Spleen (tissue), 11 donors: ENCODE data around the gene CAPG. TPM values are rescaled to one million over a fixed set of nuclear protein-coding genes. Genes with fewer than 3 reads are reported as not detected.

ENCODE experiments used
- DNase-seq: peaks from one replicate; pipeline ENCODE4 v3.0.0-alpha.2; 2020
- H3K27ac ChIP-seq, 8 donors: fragments of 200-600 bp; sonication (generic) in 7 of 8; 1 replicate in 4 of 8; 2 replicates in 4 of 8; pipeline versions ENCODE4 v1.5.0 to v1.8.0; 2016 to 2021; ENCODE audit warnings: inconsistent platforms in 4 of 8, mild to moderate bottlenecking in 4 of 8, moderate library complexity in 1 of 8
- H3K27me3 ChIP-seq, 7 donors: fragments of 200-600 bp; sonication (generic) in 6 of 7; replicated peaks in 1 of 7; 1 replicate in 4 of 7; 2 replicates in 3 of 7; pipeline versions ENCODE4 v1.5.0 to v1.8.0; 2016 to 2021; ENCODE audit warnings: inconsistent platforms in 3 of 7, mild to moderate bottlenecking in 1 of 7
- H3K36me3 ChIP-seq, 6 donors: fragments of 200-600 bp; sonication (generic) in 5 of 6; 1 replicate in 4 of 6; 2 replicates in 2 of 6; pipeline versions ENCODE4 v1.5.0 to v1.8.0; 2016 to 2021; ENCODE audit warnings: inconsistent platforms in 2 of 6
- H3K4me1 ChIP-seq, 6 donors: fragments of 200-600 bp; sonication (generic) in 5 of 6; 1 replicate in 3 of 6; 2 replicates in 3 of 6; pipeline versions ENCODE4 v1.5.0 to v1.8.0; 2016 to 2021; ENCODE audit warnings: inconsistent platforms in 3 of 6
- H3K4me3 ChIP-seq, 8 donors: fragments of 200-600 bp; sonication (generic) in 7 of 8; 1 replicate in 4 of 8; 2 replicates in 4 of 8; pipeline versions ENCODE4 v1.5.0 to v1.8.0; 2016 to 2021; ENCODE audit warnings: inconsistent platforms in 4 of 8, mild to moderate bottlenecking in 4 of 8, moderate library complexity in 2 of 8
- H3K9me3 ChIP-seq, 8 donors: fragments of 200-600 bp; sonication (generic) in 7 of 8; 1 replicate in 4 of 8; 2 replicates in 4 of 8; pipeline versions ENCODE4 v1.5.0 to v1.8.0; 2016 to 2021; ENCODE audit warnings: inconsistent platforms in 4 of 8
- CTCF ChIP-seq, 11 experiments: fragments of 200-600 bp in 7 of 11; fragments of 450-650 bp in 4 of 11; sonication (generic) in 4 of 11; IDR thresholded peaks in 8 of 11; conservative IDR thresholded peaks in 3 of 11; 1 replicate in 7 of 11; 2 replicates in 4 of 11; pipeline versions ENCODE4 v1.4.0 to v1.8.0; 2016 to 2021; ENCODE audit warnings: antibody characterized with exemption in 11 of 11, inconsistent platforms in 4 of 11, mild to moderate bottlenecking in 1 of 11
- POLR2A ChIP-seq, 3 donors: fragments of 450-650 bp; IDR thresholded peaks; one replicate each; pipeline ENCODE4 v1.5.1; 2017; ENCODE audit warnings: antibody characterized with exemption in 3 of 3, mild to moderate bottlenecking in 1 of 3
- POLR2AphosphoS5 ChIP-seq, 3 donors: sonication (generic); formaldehyde crosslinking; IDR thresholded peaks; one replicate each; pipeline ENCODE4 v1.5.1; 2017; ENCODE audit warnings: antibody characterized with exemption in 3 of 3
- WGBS, 5 donors: extraction: QIAGEN DNeasy Blood & Tissue Kit in 3 of 5; methylation state at CpG; one replicate each; pipeline versions ENCODE4 v1.1.5 to v1.1.7; 2013 to 2018; 5-methylcytosine and 5-hydroxymethylcytosine counted together
- intact Hi-C: fragments of 100-400 bp; cut with DNase I; formaldehyde crosslinking; loops from one replicate; pipeline ENCODE4 v1.15.0; 2023; ENCODE audit warnings: low total_unique reads
- polyA plus RNA-seq, 3 donors: library from polyadenylated mRNA; stranded (reverse); fragments of 200-250 nt; gene quantifications; one replicate each; pipeline ENCODE4 v1.2.1, GENCODE V29; 2013
- total RNA-seq, 7 donors: library from RNA; depleted of rRNA in 3 of 7; stranded (reverse); fragments of >200 nt in 3 of 7; fragmentation: NEBNext Ultra II Directional in 4 of 7; extraction: Animal tissue kit (Norgen Biotek cat#: 25700) in 4 of 7; gene quantifications; one replicate each; pipeline versions ENCODE4 v1.1.0 to v1.2.1, GENCODE V29; 2016 to 2021
- donor health status: healthy with polysubstance abuse.
- donor health status: DM: no; HTN: no; CAD: no; lungs with moderate emphysema.
- donor health status: DM: no; HTN: no; CAD: no.
- donor health status: Bipolar disorder and iron deficiency.
- donor health status: healthy.
- donor health status: DM: no; HTN: no; CAD: no.
- donor health status: DM: yes; HTN: yes; CAD: no.

CAPG gene
- total and polyA plus RNA-seq, 10 donors: 31.1 to 196 (median 59.0) TPM

- DNase-seq: peak; percentile 41
- Histone ChIP-seq H3K4me3 (no peak overlapping the region), H3K36me3 (peaks cover 0 to 100% (median 31%) of the 10 kb centered on the region in 6 donors), H3K27ac (no peak overlapping the region), H3K4me1 (peaks cover 3 to 26% (median 17%) of the 10 kb centered on the region in 6 donors), H3K9me3 (no peaks in the 10 kb centered on the region), H3K27me3 (no peaks in the 10 kb centered on the region)
- intact Hi-C loops: no loop called here
- WGBS, 5 donors: 86 to 94% (median 90%) methylated on average over 4 of the region's 4 CpGs
- TF ChIP-seq POLR2A (IDR thresholded peaks at IDR 0.05): no peak
- TF ChIP-seq CTCF (IDR thresholded peaks at IDR 0.05 in 8 of 11, conservative IDR thresholded peaks at IDR 0.05 in 3 of 11): no peak
- TF ChIP-seq POLR2AphosphoS5 (IDR thresholded peaks at IDR 0.05): no peak
Measured at GRCh38 chr2:85394261-85394681, 15.9 kb downstream of the CAPG start.

GRCh38 chr2:85393836-85394235 is 16.3 kb downstream of the CAPG start:
- intact Hi-C loops: no loop called here
- Histone ChIP-seq H3K27ac (no peak overlapping the region), H3K27me3 (no peaks in the 10 kb centered on the region), H3K36me3 (peaks cover 0 to 100% (median 33%) of the 10 kb centered on the region in 6 donors), H3K4me3 (no peak overlapping the region), H3K9me3 (no peaks in the 10 kb centered on the region), H3K4me1 (peaks cover 3 to 26% (median 17%) of the 10 kb centered on the region in 6 donors)
- WGBS, 5 donors: 95 to 100% (median 97%) methylated on average over 4 of the region's 4 CpGs
- TF ChIP-seq POLR2A (IDR thresholded peaks at IDR 0.05) (no peak), CTCF (IDR thresholded peaks at IDR 0.05 in 8 of 11, conservative IDR thresholded peaks at IDR 0.05 in 3 of 11) (no peak), POLR2AphosphoS5 (IDR thresholded peaks at IDR 0.05) (no peak)
- DNase-seq: peak; percentile 40

- Histone ChIP-seq H3K4me1 (peaks cover 3 to 26% (median 17%) of the 10 kb centered on the region in 6 donors), H3K36me3 (peaks cover 0 to 100% (median 52%) of the 10 kb centered on the region in 6 donors), H3K27ac (peak overlapping the region in 3 of 8 donors; percentile 38 to 55 (median 38)), H3K4me3 (no peak overlapping the region), H3K27me3 (no peaks in the 10 kb centered on the region), H3K9me3 (no peaks in the 10 kb centered on the region)
- intact Hi-C loops: no loop called here
- peak; percentile 91 for DNase-seq
- WGBS, 5 donors: 84 to 87% (median 85%) methylated on average over 8 to 11 of the region's 11 CpGs
- TF ChIP-seq POLR2AphosphoS5 (IDR thresholded peaks at IDR 0.05) (peak in 2 of 3 donors; percentile 26 to 28), POLR2A (IDR thresholded peaks at IDR 0.05) (no peak), CTCF (IDR thresholded peaks at IDR 0.05 in 8 of 11, conservative IDR thresholded peaks at IDR 0.05 in 3 of 11) (peak; percentile 28 to 82 (median 56))
Measured at GRCh38 chr2:85390941-85391669, 19.1 kb downstream of the CAPG start.

- intact Hi-C loops: no loop called here
- Histone ChIP-seq H3K36me3 (peaks cover 0 to 100% (median 53%) of the 10 kb centered on the region in 6 donors), H3K4me1 (peaks cover 3 to 26% (median 17%) of the 10 kb centered on the region in 6 donors), H3K27ac (no peak overlapping the region), H3K9me3 (no peaks in the 10 kb centered on the region), H3K4me3 (no peak overlapping the region), H3K27me3 (no peaks in the 10 kb centered on the region)
- WGBS, 5 donors: 87 to 93% (median 91%) methylated on average over 9 of the region's 9 CpGs
- TF ChIP-seq POLR2A (IDR thresholded peaks at IDR 0.05) (no peak), POLR2AphosphoS5 (IDR thresholded peaks at IDR 0.05) (no peak), CTCF (IDR thresholded peaks at IDR 0.05 in 8 of 11, conservative IDR thresholded peaks at IDR 0.05 in 3 of 11) (no peak)
- peak; percentile 56 for DNase-seq
Measured at GRCh38 chr2:85388878-85389538, 21.2 kb downstream of the CAPG start.
